Fibroblast of upper back skin (primary cell): Measurements from ENCODE around the gene BACH1.
"Not testable (repeated sequence)": the region's sequence is repeated elsewhere in the genome, so short reads cannot be mapped to it uniquely, and the experiment has no call there.

Experiments
- DNase-seq: peaks from one replicate; pipeline ENCODE4 v3.0.0-alpha.2; 2013

Gene BACH1

DNA sequence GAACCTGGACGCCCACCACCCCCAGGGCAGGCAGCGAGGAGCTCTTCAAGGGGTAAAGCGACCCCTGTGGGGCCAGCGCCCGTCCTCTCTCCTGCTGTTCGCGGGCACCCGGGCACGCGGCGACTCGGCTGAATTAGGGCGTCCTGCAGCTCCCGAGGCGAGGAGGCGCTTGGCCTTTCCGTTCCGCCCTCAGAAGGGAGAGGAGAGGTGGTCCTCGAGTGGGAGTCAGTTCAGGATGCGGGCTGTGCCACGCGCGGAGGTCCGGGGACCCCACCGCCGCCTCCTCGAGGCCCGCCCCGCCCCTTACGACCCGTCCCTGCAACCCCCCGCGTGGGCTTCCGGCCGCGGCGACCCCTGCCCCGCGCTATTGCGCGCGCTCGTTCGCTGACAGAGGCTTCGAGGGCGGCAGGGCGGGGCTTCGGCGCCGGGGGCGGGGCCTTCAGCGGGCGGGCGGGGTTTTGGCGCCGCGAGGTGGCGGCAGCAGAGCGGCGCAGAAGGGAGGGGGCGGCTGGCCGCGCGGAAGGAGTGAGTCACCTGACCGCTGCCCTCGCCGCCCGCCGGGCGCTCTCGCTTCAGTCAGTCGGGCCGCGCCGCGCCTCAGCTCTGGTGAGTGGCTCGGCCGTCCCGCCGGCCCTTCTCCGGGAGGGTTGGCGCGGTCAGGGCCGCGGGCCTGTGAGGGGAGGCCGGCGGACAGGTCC is at the start of gene BACH1:
Gene BACH1 (plus strand): TSS at position 575 of the 698 bp plus-strand sequence. CDS start 22,359 bp downstream, outside the sequence.
- peak; percentile 89 for DNase-seq

DNA sequence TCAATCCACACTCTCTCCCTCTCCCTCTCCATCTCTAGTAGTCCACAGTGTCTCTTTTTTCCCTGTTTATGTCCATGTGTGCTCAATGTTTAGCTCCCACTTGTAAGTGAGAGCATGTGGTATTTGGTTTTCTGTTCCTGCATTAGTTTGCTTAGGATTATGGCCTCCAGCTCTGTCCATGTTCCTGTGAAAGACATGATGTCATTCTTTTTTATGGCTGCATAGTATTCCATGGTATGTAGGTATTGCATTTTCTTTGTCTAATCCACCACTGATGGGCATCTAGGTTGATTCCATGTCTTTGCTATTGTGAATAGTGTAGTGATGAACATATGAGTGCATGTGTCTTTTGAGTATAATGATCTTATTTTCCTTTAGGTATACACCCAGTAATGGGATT is 49.4 kb upstream of the BACH1 start:
- not testable (repeated sequence) for DNase-seq

DNA sequence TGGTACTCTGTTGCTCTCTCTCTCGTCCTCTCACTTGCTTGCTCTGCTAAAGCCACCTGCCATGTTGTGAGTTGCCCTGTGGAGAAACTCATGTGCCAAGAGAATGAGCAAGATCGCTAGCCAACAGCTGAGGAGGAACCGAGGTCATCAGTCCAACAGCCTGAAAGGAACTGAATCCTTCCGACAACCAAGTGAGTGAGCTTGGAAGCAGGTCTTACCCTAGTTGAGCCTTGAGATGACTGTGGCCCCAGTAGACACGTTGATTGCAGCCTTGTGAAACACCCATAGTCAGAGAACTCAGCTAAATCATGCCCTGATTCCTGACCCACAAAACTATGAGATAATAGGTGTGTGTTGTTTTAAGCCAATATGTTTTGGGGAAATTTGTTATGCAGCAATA is 48.1 kb upstream of the BACH1 start:
- DNase-seq = no peak

DNA sequence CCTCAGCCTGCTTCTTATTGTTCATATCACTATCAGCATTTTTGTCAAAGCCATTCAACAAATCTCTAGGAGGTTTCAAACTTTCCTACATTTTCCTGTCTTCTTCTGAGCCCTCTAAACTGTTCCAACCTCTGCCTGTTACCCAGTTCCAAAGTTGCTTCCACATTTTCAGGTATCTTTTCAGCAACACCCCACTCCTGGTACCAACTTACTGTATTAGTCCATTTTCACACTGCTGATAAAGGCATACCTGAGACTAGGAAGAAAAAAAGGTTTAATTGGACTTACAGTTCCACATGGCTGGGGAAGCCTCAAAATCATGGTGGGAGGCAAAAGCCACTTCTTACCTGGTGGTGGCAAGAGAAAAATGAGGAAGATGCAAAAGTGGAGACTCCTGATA is 44.9 kb upstream of the BACH1 start:
- not testable (repeated sequence) for DNase-seq

DNA sequence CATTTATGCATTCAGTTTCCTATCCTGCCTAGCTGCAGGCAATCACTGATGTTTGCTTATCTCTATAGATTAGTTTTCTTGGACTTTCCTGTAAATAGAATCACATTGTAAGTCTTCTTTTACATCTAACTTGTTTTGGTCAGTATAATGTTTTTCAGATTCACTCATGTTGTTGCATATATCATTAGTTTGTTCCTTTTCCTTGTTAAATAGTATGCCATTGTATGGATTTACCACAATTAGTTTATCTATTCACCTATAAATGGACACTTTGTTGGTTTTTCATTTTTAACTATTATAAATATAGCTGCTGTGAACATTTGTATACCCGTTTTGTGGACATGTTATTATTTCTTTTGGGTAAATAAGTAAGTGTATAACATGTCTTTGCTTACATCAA is 44.2 kb upstream of the BACH1 start:
- DNase-seq = no peak

DNA sequence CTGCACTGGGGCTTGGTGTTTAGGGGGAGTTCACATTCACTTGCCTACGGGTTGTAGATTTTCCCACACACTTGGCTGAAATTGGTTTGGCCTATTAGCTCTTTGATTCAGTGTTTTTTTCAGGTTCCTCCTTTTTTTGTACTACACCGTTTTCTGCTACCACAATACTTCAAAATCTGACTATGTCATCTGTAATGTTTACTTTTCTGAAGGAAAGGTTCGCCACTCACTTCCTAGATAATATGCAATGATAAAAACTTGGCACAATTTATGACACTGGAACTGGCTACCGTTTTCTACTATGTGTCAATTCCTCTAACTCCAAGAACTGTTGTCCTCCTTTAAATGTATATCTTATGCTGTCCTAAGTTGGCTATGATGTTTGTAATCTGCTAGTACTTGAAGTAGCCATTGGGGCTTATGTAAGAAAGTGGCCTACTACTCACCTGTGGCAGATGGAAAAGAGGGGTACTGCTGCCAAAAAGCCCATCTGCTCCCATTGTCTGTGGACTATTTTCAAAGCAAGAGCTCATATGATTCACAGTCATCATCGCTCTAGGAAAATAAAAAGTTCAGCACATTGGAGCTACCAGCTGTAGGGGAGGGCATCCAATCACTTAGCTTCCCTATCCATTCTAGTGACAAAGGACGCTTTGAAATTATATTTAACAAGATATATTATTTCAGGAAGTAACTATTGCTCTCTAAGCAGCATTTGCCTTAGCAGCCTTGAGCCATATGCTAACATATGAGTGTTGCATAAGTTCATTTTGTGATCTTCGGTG is 42.4 kb upstream of the BACH1 start:
- DNase-seq = no peak

DNA sequence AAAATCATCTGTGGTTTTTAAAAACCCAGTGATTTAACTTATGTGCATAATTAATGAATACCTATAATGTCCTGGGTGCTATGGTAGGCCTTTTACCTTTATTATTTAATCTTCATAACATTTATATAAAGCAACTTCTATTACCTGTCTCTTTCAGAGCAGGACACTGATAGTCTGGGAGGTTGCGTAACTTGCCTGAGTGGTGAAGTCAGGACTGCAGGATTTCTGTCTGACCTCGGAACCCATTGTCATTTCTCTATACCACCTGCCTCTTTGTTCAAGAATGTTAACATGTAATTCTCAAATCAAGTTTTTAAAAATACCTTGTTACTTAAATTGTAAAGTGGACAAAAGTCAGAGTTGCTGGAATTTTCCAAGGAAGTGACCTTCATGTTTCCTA is 41.0 kb upstream of the BACH1 start:
- no peak for DNase-seq

DNA sequence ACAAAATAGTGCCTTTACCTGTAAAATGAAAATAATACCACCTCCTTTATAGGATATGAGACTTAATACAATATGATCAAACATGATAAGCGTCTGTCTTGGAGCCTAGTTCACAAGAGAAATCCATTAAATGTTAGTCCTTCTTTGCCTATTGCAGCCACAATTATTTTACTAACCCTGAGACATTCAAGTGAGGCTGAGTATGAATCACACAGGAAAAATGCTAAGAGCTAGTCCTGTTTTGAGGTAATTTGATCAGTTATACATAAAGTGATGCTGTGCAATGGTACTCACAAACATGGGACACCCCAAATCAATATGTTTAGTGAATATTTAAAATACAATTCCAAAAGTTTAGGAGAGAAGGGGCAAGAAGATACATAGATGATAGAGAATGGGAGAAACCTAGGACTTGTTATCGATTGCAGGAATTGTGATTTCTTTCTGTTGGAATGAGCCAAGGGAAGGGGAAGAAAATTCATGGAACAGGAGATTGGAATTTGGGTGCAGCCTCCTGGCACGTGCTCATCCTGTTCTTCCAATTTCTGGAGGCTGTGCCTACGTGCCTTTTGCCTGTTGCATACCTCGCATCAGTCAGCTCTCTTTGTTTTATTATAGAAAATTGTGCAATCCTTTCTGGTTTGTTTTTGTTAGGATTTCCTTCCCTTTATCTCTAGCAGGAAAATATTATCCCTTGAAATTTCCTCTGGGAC is 39.9 kb upstream of the BACH1 start:
- DNase-seq = peak; percentile 87

DNA sequence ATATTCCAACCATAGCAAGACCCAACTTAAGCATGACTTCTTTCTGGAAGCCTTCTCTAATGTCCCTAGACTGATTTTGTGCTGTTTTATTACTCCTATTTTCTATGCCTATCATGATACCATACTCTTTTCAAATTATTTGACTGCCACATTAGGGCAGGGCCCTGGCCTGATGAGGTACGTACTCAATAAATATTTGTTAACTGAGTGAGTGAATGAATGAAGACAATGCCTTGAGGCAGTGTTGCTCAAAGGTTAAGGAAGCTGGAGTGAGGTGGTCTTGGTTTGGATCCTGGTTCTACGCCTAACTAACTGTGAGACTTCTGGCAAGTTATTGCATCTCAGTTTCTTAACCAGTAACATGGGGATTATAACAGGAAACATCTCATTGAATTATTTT is 38.3 kb upstream of the BACH1 start:
- no peak for DNase-seq

DNA sequence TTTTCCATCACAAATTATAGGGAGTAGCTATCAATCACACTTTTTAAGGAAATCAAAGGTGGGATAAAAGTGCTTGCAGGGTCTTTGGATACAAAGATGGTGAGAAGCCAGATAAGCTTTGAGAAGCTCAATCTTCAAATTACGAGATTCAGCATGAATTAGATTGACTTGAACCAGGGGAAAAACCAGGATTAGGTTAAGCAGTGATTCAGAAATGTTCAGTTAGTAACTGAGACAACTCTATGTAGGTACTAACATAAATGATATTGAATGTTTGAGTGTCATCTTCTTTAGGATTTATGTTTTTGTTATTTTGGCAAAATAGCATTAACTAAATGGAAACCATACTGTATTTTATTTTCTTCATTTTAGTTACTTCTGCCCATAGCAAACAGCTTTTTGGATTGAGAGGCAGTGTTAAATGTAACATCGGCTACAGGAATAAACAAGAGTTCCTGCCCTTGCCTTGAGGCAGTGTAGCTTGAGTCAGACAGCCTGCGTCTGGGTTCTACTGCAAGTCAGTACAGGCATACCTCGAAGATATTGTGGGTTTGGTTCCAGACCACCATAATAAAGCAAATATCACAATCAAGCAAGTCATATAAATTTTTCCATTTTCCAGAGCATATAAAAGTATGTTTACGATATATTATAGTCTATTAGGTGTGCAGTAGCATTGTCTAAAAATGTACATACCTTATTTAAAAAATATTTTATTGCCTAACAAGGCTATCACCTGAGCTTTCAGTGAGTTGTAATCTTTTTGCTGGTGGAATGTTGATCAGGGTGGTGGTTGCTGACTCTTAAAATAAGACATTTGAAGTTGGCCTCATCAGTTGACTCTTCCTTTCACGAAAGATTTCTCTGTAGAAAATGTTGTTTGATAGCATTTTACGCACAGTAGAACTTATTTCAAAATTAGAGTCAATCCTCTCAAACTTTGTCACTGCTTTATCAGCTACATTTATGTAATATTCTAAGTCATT is 36.9 kb upstream of the BACH1 start:
- no peak for DNase-seq

DNA sequence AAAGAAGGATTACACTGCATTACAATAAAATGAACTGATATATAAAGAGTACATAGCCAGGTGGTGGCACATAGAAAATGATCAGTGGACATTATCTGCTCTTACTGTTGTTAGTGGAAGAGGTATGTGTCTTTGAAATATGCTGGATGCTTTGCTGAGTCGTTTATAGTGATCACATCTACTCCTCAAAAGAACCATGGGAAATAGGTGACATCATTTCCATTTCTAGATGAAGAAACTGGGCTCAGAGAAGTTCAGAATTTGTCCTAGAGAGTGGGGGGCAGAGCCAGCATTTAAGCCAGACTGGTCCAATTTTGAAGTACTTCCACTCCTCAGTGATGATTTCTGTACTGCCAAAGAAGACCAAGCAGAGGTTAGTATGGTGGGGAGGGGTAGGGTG is 34.0 kb upstream of the BACH1 start:
- DNase-seq = no peak

DNA sequence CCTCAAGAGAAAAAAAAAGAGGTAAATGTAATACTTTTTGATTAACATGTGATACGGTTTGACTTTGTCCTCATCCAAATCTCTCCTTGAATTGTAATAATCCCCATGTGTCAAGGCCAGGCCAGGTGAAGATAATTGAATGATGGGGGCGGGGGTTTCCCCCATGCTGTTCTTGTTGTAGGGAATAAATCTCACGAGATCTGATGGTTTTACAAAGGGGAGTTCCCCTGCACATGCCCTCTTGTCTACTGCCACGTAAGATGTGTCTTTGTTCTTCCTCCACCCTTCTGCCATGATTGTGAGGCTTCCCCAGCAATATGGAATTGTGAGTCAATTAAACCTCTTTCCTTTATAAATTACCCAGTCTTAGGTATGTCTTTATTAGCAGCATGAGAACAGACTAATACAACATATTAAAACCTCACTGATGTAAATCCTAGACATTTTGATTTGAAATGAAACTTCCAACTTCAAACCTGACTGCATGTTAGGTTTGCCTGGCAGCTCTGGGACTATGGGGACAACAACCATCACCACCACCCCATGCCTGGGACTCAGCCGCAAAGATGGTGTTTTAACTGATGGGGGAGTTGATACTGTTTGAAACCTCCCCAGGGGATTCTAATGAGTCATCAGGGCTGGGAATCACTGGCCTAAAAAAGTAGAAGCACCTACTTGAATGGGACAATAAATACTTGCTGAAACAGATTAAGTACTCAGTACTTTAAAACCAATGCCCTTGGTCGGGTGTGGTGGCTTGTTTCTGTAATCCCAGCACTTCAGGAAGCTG is 32.8 kb upstream of the BACH1 start:
- DNase-seq = peak; percentile 23

DNA sequence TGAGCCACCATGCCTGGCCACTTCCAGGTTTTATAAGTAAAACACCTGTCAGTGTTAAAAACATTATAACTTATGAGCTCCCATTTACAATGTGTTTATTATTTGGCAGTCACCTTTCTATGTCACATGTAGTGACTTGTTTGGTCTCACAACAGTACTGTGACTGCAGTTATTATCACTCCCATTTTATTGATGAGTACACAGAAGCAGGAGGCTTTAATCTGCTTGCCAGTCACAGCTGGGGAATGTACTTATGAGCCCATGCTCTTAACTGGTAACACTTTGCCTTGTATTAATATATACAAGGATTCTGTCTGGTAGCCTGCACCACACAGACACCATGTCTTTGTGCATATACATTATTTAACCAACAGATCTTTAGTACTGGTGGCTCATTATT is 31.1 kb upstream of the BACH1 start:
- no peak for DNase-seq

DNA sequence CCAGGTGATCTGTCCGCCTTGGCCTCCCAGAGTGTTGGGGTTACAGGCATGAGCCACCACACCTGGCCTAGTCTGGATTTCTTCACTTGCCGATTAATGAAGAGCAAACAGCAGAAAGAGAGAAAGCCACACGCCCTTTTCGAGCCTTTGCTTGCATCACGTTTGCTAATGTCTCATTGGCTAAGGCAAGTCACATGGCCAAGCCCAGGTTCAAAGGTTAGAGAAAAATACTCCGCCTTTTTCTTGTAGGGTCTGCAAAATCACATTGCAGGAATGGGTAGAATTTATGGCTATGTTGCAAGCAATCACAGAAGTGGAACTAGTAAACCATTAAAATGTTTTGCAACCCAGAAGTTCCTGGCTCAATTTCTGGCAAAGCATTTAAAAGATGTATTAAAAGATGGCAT is 26.8 kb upstream of the BACH1 start:
- DNase-seq = no peak

DNA sequence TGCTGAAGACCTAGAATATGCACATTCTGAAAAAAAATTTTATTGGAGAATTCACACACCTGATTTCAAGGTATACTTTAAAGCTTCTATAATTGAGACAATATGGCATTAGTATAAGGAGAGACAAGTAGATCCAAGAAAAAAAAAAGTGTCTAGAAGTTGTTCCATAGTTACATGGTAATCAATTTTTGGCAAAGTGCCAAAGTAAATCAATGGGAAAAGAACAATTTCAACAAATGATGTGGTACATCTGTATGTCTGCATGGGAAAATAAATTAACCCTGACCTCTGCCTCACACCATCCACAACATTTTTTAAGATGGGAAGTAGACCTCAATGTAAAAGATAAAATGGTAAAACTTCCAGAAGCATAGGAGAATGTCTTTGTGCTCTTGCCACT is 21.3 kb upstream of the BACH1 start:
- no peak for DNase-seq

DNA sequence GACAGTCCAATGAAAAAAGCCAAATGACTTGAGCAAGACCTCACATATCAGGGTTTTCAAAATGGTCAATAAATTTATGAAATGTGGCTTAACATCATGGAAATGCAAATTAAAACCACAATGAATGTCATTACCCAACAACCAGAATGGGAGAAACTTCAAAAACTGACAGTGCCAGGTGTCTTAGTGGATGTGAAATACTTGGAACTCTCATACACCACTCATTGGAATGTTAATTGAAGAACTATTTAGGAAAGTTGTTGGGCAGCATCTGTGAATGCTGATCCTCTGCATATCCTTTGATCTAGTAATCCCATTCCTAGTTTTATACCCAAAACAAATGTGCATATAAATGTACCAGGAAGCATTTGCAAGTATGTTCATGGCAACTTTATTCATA is 19.2 kb upstream of the BACH1 start:
- no peak for DNase-seq

DNA sequence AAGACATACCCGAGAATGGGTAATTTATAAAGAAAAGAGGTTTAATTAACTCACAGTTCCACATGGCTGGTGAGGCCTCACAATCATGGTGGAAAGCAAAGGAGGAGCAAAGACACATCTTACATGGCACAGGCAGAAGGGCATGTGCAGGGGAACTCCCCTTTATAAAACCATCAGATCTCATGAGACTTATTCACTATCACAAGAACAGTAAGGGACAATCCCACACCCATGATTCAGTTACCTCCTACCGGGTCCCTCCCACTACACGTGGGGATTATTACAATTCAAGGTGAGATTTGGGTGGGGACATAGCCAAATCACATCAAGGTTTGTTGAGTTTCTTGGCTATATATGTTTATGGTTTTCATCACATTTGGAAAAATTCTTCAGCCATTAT is 16.9 kb upstream of the BACH1 start:
- DNase-seq = not testable (repeated sequence)

DNA sequence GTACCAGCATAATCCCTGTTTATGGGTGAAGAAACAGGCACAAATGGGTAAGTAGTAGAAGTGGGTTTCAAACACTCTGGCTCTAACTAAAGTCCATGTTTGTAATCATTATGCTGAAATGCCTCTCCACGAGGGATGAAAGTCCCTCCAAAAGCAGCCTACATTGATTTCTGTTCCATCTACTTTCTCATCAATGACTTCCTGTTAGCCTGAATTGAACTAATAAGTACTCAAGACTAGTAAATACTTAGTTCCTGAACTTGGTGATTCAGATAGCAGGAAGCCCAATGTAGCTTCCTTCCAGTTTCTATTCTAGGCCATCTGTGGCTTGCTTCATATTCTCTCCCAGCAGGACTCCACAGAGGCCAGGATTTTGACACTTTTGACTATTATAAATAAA is 11.3 kb upstream of the BACH1 start:
- peak; percentile 41 for DNase-seq

DNA sequence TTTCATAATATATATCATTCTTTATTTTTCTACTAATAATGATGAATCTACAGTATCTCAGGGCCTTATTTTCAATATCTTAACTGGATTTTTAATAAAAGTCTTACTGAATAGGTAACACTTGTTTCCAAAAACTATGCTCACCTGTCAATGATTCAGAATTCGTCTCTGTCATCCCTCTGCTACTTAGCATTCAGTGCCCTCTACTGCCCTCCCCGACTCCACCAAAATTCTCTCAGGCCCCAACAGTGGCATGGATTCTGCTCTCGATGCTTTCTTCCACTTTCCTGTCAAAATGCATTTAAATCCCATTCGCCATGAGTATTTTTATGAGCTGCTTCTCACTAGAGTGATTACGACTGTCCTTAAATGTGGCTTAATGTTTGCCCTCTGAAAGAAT is 10.5 kb upstream of the BACH1 start:
- no peak for DNase-seq

DNA sequence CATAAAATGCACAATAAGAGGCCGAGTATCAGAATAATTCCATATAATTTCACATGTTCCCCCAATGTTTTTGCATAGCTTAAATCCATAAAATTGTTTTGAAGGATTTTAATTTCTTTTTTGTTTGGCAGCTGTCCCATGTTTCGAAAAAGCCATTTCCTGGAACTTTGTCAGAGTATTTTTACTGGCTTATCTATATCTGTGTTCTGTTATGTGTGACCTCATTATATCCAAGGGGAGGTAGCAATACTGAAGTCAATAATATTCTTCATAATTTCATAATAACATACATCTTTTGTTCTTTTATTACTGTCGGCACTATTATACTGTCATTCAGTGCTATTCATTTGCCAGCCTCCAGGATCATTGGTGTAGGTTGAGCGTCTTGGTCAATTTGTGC is 9.4 kb upstream of the BACH1 start:
- no peak for DNase-seq

DNA sequence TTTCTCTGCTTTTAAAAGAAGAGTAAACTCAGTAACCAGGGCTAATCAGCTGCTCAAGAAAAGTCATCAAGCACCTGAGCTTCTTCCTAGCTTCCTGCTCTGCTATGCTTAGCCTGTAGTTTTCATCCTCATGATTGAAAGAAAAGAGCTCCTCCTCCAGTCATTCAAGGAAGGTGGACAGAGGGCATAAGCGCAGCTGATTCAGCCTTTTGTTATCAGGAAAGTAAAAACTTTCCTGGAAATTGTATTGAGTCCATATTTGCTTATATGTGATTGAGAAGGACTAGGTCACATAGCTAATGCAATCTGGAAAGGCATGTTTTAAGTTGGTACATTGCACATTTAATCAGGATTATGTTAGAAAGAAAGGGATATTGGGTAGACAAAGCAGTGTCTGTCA is 8.5 kb upstream of the BACH1 start:
- no peak for DNase-seq

DNA sequence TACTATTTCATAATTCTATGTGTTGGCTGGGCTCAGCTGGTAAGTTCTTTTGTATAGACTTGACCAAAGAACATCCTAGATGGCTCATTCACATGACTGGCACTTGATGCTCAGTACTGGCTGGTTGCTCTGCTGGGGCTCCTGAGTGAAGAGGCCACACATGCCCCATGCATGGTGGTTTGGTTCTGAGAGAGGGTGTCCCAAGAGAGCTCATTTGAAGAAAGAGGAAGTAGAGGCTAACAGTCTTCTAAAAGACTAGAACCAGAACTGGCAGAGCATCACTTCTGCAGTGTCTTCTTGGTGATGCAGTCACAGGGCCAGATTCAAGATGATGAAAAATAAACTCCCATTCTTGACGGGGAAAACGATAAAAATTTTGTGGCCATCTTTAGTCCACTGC is 5.2 kb upstream of the BACH1 start:
- no peak for DNase-seq
